Common myeloid progenitor, CD34-positive (primary cell): Measurements from ENCODE around the gene BANP.
"Not testable (repeated sequence)": the region's sequence is repeated elsewhere in the genome, so short reads cannot be mapped to it uniquely, and the experiment has no call there.

Experiments used
- CTCF ChIA-PET: fragments of 350-600 bp; sonication (Branson Sonifier 250); formaldehyde crosslinking; loops from one replicate; lab custom pipeline; 2021; ENCODE audit warnings: antibody characterized with exemption; lab: Charles Lee
- POLR2A ChIA-PET: fragments of 350-600 bp; sonication (Branson Sonifier 250); formaldehyde crosslinking; loops from one replicate; lab custom pipeline; 2021; ENCODE audit warnings: antibody characterized with exemption; lab: Charles Lee
- DNase-seq, 3 donors: peaks; one replicate each; pipeline versions ENCODE4 v3.0.0 to v3.0.0-alpha.2; 2013
- H3K27ac ChIP-seq, 2 experiments: 1 replicate in 1 of 2; 2 replicates in 1 of 2; pipeline ENCODE4 v1.7.0; 2013; ENCODE audit warnings: inconsistent platforms in 2 of 2, low read length in 2 of 2, mild to moderate bottlenecking in 2 of 2, low read depth in 1 of 2, moderate library complexity in 1 of 2; ENCODE audit not compliant: severe bottlenecking in 2 of 2, insufficient read depth in 1 of 2, poor library complexity in 1 of 2
- H3K27me3 ChIP-seq, 5 experiments: replicated peaks in 2 of 5; 1 replicate in 3 of 5; 2 replicates in 2 of 5; pipeline versions ENCODE4 v1.6.1 to v1.7.0; 2013; ENCODE audit warnings: low read length in 4 of 5, mild to moderate bottlenecking in 2 of 5, moderate library complexity in 2 of 5, inconsistent platforms in 1 of 5; ENCODE audit not compliant: insufficient read depth in 5 of 5, control insufficient read depth in 4 of 5
- H3K36me3 ChIP-seq, 4 experiments: 1 replicate in 2 of 4; 2 replicates in 2 of 4; pipeline versions ENCODE4 v1.6.1 to v1.7.0; 2013; ENCODE audit warnings: low read length in 3 of 4, control low read depth in 1 of 4, mild to moderate bottlenecking in 1 of 4; ENCODE audit not compliant: control insufficient read depth in 4 of 4, insufficient read depth in 4 of 4
- H3K4me1 ChIP-seq, 4 experiments: 1 replicate in 3 of 4; 2 replicates in 1 of 4; pipeline versions ENCODE4 v1.6.1 to v1.7.1; 2013; ENCODE audit warnings: low read length in 3 of 4, mild to moderate bottlenecking in 3 of 4, control low read depth in 1 of 4, inconsistent platforms in 1 of 4, moderate library complexity in 1 of 4; ENCODE audit not compliant: control insufficient read depth in 4 of 4, insufficient read depth in 4 of 4; ENCODE audit errors: control extremely low read depth in 1 of 4
- H3K4me3 ChIP-seq, 7 experiments: 1 replicate in 4 of 7; 2 replicates in 3 of 7; pipeline versions ENCODE4 v1.5.1 to v1.7.0; 2013; ENCODE audit warnings: mild to moderate bottlenecking in 7 of 7, low read length in 6 of 7, moderate library complexity in 6 of 7, inconsistent platforms in 2 of 7, low read depth in 2 of 7, control low read depth in 1 of 7; ENCODE audit not compliant: insufficient read depth in 4 of 7, control insufficient read depth in 1 of 7; ENCODE audit errors: extremely low read depth in 1 of 7
- H3K9me3 ChIP-seq, 5 experiments: 1 replicate in 4 of 5; 2 replicates in 1 of 5; pipeline versions ENCODE4 v1.6.1 to v1.7.1; 2013; ENCODE audit warnings: low read length in 4 of 5, mild to moderate bottlenecking in 2 of 5, inconsistent platforms in 1 of 5, low read depth in 1 of 5, moderate library complexity in 1 of 5; ENCODE audit not compliant: control insufficient read depth in 4 of 5, insufficient read depth in 2 of 5; ENCODE audit errors: control extremely low read depth in 1 of 5
- WGBS: methylation state at CpG from one replicate; pipeline ENCODE4 v1.1.5; 2013; ENCODE audit not compliant: insufficient coverage; 5-methylcytosine and 5-hydroxymethylcytosine counted together

BANP gene

DNA sequence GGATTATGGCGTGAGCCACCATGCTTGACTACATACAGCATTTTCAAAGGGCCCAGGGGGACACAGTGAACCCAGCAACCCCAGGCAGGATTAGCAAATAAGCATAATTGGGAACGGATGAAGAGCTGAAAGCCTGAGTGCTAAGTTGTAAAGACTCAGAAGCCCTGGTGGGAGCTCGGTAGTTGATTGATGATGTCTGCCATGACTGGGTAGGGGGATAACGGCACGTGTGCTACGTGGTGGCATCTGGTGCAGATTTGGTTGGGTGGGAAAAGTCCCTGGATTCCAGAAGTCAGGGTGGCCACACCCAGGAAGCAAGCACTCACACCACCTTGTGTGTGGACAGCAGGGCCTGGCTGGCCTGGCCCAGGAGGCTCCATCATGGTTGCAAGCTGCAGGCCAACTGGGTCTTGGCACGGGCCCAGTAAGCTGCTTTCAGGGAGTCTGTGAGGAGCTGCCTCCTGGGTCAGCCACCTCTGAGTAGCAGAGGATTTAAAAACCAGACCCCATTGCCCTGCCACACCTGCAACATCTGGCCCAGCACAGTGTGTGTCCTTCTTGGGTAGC is 154.4 kb downstream of the BANP start:
- H3K27me3 ChIP-seq = peaks cover 0 to 18% (median 2%) of the 10 kb centered on the region in 5 experiments
- POLR2A ChIA-PET, DNase-seq, H3K27ac ChIP-seq, H3K9me3 ChIP-seq, H3K4me3 ChIP-seq, H3K4me1 ChIP-seq, CTCF ChIA-PET, H3K36me3 ChIP-seq: not testable (repeated sequence)
- 100% methylated on average over 2 of the region's 7 CpGs for WGBS

DNA sequence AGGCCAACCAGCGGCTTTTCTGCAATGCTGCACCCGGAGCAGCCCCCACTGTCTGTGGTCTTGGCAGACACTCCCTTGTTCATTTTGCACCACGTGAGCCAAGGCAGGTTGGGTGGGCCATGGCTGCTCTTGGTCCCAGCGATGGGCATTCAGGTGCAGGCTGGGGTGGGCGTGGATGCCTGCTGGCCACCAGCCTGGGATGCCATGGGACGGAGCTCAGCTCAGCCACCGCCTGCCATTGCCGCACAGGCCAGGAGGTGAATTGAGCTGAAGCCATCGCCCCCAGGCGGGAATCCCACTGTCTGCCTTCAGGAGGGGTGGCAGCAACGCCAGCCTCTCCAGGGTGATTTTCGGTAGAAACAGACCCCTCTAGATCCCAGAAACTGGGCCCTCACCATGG is 155.3 kb downstream of the BANP start:
- POLR2A ChIA-PET, H3K36me3 ChIP-seq, H3K4me3 ChIP-seq, H3K9me3 ChIP-seq, CTCF ChIA-PET, H3K4me1 ChIP-seq, H3K27me3 ChIP-seq, H3K27ac ChIP-seq, DNase-seq: not testable (repeated sequence)
- 94% methylated on average over 3 of the region's 12 CpGs for WGBS

DNA sequence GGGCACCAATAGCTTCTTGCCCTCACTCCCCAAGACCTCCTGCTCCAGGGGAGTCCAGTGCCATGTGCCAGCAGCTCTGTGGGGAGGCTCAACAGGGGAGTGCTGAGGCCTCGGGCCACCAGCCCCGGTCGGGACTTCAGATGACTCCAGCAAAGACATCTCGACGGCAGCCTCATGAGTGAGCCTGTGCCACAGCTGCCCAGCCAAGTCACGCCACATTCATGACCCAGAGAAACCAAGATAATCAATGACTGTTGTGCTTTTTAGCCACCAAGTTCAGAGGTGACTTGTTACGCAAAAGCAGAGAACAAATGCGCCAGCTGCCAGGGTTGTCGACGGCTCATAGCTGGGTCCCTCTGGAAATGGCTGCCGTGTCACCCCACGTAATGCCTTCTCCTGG is 157.5 kb downstream of the BANP start:
- H3K27me3 ChIP-seq = no peaks in the 10 kb centered on the region
- no peak overlapping the region for H3K4me3 ChIP-seq
- POLR2A ChIA-PET = no interaction called here
- 98% methylated on average over 12 of the region's 12 CpGs for WGBS
- DNase-seq = no peak
- no peak overlapping the region for H3K27ac ChIP-seq
- CTCF ChIA-PET = no interaction called here
- H3K9me3 ChIP-seq = peaks cover 0 to 3% (median 0%) of the 10 kb centered on the region in 5 experiments
- H3K36me3 ChIP-seq = no peaks in the 10 kb centered on the region
- peaks cover 0 to 7% (median 2%) of the 10 kb centered on the region in 4 experiments for H3K4me1 ChIP-seq

DNA sequence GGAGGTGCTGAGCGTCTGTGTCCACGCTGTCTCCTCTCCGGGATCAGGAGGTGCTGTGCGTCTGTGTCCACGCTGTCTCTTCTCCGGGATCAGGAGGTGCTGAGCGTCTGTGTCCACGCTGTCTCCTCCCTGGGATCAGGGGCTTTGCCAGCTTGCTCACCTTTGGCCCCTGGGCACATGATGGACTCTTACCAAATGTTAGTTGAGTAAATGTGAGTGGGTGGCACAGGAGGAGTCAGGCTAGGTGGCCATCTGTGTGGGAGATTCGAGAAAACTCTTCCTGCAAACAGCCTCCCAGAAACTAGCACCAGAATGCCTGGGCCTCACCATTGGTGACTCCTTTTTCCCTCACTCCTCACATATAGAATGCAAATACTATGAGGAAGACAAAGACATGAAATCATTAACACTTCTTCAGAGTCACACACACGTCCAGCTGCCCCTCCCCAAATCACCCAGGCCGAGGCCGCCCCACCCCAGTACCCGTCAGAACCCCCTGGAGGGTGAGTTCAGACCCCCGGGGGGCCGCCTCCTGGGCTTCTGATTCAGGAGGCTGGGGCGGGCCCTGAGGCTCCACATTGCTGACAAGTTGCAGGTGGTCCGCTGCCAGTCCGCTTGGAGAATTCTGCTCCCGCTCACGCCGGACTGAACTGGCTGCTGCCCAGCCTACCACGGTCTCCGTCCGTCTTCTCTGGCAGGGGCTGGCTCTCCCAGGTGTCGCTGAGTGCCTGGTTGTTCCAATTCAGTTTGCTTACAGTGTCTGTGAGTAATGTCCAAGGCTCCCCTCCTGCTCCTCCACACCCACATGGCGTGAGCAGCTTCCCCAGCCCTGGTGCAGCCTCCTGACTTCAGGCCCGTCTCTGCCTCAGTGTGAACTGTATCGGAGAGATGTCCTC is 158.7 kb downstream of the BANP start:
- POLR2A ChIA-PET, CTCF ChIA-PET, H3K4me3 ChIP-seq, DNase-seq, H3K27me3 ChIP-seq, H3K27ac ChIP-seq, H3K9me3 ChIP-seq, H3K36me3 ChIP-seq: not testable (repeated sequence)
- 92% methylated on average over 25 of the region's 28 CpGs for WGBS
- H3K4me1 ChIP-seq = peaks cover 0 to 18% (median 7%) of the 10 kb centered on the region in 4 experiments

DNA sequence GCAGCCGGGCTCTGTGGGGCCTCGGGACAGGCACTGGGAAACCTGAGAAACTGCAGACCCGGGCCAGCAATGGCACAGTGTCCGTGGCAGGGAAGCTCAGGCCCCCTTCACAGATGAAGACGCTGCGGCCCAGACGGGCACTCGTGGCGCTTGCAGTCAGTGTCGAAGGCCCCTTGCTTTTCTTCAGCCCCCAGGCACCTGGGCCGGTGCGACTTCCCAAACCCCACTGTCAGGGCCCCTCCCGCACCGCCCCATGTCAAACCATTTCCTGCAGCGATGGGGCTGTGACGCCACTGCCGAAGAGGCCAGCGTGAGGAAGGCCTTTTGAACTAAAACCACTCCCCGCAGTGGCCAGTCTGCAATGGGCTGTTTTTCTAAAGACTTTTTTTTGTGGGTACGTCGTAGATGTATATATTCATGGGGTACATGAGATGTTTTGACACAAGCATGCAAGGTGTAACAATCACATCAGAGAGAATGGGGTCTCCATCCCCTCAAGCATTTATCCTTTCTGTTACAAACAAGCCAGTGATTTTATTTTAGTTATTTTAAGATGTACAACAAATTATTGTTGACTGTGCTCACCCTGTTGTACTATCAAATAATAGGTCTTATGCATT is 159.8 kb downstream of the BANP start:
- H3K4me1 ChIP-seq = peaks cover 0 to 20% (median 8%) of the 10 kb centered on the region in 4 experiments
- H3K4me3 ChIP-seq, POLR2A ChIA-PET, H3K27ac ChIP-seq, H3K9me3 ChIP-seq, H3K27me3 ChIP-seq, CTCF ChIA-PET, H3K36me3 ChIP-seq: not testable (repeated sequence)
- peak in 1 of 3 donors; percentile 6 for DNase-seq
- 44% methylated on average over 18 of the region's 21 CpGs for WGBS

DNA sequence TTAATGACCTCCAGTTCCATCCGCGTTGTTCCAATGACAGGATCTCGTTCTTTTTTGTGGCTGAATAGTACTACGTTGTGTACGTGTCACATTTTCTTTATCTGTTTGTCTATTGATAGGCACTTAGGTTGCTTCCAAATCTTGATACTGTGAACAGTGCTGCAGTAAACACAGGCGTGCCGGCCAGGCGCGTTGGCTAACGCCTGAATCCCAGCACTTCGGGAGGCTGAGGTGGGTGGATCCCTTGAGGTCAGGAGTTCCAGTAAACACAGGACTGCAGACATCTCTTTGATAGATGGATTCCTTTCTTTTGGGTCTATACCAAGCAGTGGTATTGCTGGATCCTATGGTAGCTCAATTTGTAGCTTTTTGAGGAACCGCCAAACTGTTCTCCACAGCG is 160.7 kb downstream of the BANP start:
- CTCF ChIA-PET = not testable (repeated sequence)

DNA sequence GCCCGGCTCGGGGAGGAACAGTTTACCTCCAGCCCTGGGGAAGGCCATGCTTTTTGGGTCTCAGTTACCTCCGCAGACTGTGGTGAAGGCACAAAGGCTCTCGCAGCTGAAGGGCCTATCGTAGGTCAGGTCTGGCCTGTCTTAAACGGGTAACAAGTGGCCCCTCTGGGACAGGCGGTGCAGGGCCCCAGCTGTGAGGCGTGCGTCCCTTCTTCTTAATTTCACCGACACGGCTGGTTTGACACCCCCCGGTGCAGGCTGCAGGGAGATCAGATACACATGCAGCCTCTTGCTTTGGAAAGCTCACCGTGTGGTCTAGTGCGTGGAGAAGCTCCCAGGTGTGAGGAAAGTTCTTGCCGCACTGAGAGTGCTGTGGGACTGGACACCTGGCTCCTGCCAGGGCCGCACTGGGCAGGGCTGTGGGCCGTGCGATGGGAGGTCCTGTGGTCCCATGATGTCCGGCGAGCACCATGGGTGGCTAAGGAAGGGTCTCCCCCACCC is 162.4 kb downstream of the BANP start:
- H3K27me3 ChIP-seq = no peaks in the 10 kb centered on the region
- ChIA-PET POLR2A (no interaction called here), CTCF (no interaction called here)
- peaks cover 0 to under 1% (median 0%) of the 10 kb centered on the region in 5 experiments for H3K9me3 ChIP-seq
- 89% methylated on average over 14 of the region's 20 CpGs for WGBS
- H3K27ac ChIP-seq = no peak overlapping the region
- no peak overlapping the region for H3K4me3 ChIP-seq
- H3K4me1 ChIP-seq = peaks cover 0 to 20% (median 8%) of the 10 kb centered on the region in 4 experiments
- no peak for DNase-seq
- no peaks in the 10 kb centered on the region for H3K36me3 ChIP-seq

More for the DNA sequence above, 160.7 kb downstream of the BANP start:
- H3K27me3 ChIP-seq, H3K4me3 ChIP-seq, POLR2A ChIA-PET, H3K36me3 ChIP-seq, DNase-seq, H3K9me3 ChIP-seq, H3K27ac ChIP-seq: not testable (repeated sequence)
- H3K4me1 ChIP-seq = peaks cover 0 to 20% (median 8%) of the 10 kb centered on the region in 4 experiments
- 99% methylated on average over 9 of the region's 13 CpGs for WGBS
